Testis (tissue), 2 donors: Measurements from ENCODE around the gene PCBP3.

Experiments
- CTCF ChIP-seq, 3 experiments: fragments of 450-650 bp in 2 of 3; fragments of 200-600 bp in 1 of 3; sonication (generic) in 1 of 3; IDR thresholded peaks; one replicate each; pipeline ENCODE4 v1.5.1; 2016 to 2019; ENCODE audit warnings: antibody characterized with exemption in 3 of 3, mild to moderate bottlenecking in 2 of 3, moderate library complexity in 1 of 3
- POLR2A ChIP-seq: fragments of 450-650 bp; IDR thresholded peaks from one replicate; pipeline ENCODE4 v1.6.1; 2017; ENCODE audit warnings: antibody characterized with exemption, mild to moderate bottlenecking, moderate library complexity

GRCh38 chr21:45977396-45977795 is 333.9 kb downstream of the PCBP3 start:
- TF ChIP-seq CTCF (IDR thresholded peaks at IDR 0.05) (no peak), POLR2A (no peak)
